GM21737 (cell line): Measurements from ENCODE around the gene COQ5.

Experiments used
- ATAC-seq: cut with Tn5 transposase; IDR thresholded peaks from one replicate; pipeline ENCODE4 v1.9.1; 2021; ENCODE audit warnings: mild to moderate bottlenecking, moderate library complexity; ENCODE audit not compliant: unreplicated experiment

The COQ5 gene

GRCh38 chr12:120485961-120486881 is 42.7 kb downstream of the COQ5 start:
- ATAC-seq = no peak

- no peak for ATAC-seq
Measured at GRCh38 chr12:120483621-120484020, 45.3 kb downstream of the COQ5 start.

GRCh38 chr12:120481022-120481767 is 47.8 kb downstream of the COQ5 start:
- ATAC-seq = no peak

- no peak for ATAC-seq
Measured at GRCh38 chr12:120480211-120480610, 48.7 kb downstream of the COQ5 start.

- ATAC-seq = no peak
Measured at GRCh38 chr12:120479458-120479857, 49.5 kb downstream of the COQ5 start.

- ATAC-seq = no peak
Measured at GRCh38 chr12:120475643-120476042, 53.3 kb downstream of the COQ5 start.

- no peak for ATAC-seq
Measured at GRCh38 chr12:120474616-120474960, 54.4 kb downstream of the COQ5 start.

GRCh38 chr12:120473807-120474615 is 54.9 kb downstream of the COQ5 start:
- ATAC-seq = no peak

GRCh38 chr12:120472521-120472920 is 56.4 kb downstream of the COQ5 start:
- no peak for ATAC-seq

- ATAC-seq = peak; percentile 15
Measured at GRCh38 chr12:120470150-120470784, 58.7 kb downstream of the COQ5 start.

GRCh38 chr12:120469450-120470149 is 59.4 kb downstream of the COQ5 start, which contains the start of gene SRSF9:
TSS of gene SRSF9 (minus strand) at chr12:120469748. CDS start at chr12:120469609, 139 bp downstream.
- ATAC-seq = peak; percentile 83

GRCh38 chr12:120468821-120469449 is 60.0 kb downstream of the COQ5 start:
- peak; percentile 17 for ATAC-seq

- no peak for ATAC-seq
Measured at GRCh38 chr12:120468325-120468820, 60.6 kb downstream of the COQ5 start.

GRCh38 chr12:120467439-120467838 is 61.5 kb downstream of the COQ5 start:
- no peak for ATAC-seq

- ATAC-seq = no peak
Measured at GRCh38 chr12:120466560-120467315, 62.2 kb downstream of the COQ5 start.

GRCh38 chr12:120465756-120466155 is 63.2 kb downstream of the COQ5 start:
- no peak for ATAC-seq

- no peak for ATAC-seq
Measured at GRCh38 chr12:120463712-120464111, 65.2 kb downstream of the COQ5 start.

- ATAC-seq = no peak
Measured at GRCh38 chr12:120462099-120462640, 66.8 kb downstream of the COQ5 start.
